Fibroblast of mammary gland (primary cell): ENCODE data around the gene MYBBP1A.
"Not testable (repeated sequence)": the region's sequence is repeated elsewhere in the genome, so short reads cannot be mapped to it uniquely, and the experiment has no call there.

Experiments
- DNase-seq: peaks from one replicate; pipeline ENCODE4 v3.0.0-alpha.2; 2010; ENCODE audit warnings: low read depth
- H3K4me3 ChIP-seq: 2 replicates; pipeline ENCODE4 v1.5.1; 2011; ENCODE audit warnings: low read depth, mild to moderate bottlenecking, low read length, moderate library complexity; ENCODE audit not compliant: control insufficient read depth
- TF ChIP-seq, protein P1 (sequence below): conservative IDR thresholded peaks from 2 replicates; pipeline ENCODE4 v1.5.1; 2011; ENCODE audit warnings: low read depth, low read length, inconsistent platforms; ENCODE audit not compliant: control insufficient read depth, insufficient read depth

MYBBP1A gene

DNA sequence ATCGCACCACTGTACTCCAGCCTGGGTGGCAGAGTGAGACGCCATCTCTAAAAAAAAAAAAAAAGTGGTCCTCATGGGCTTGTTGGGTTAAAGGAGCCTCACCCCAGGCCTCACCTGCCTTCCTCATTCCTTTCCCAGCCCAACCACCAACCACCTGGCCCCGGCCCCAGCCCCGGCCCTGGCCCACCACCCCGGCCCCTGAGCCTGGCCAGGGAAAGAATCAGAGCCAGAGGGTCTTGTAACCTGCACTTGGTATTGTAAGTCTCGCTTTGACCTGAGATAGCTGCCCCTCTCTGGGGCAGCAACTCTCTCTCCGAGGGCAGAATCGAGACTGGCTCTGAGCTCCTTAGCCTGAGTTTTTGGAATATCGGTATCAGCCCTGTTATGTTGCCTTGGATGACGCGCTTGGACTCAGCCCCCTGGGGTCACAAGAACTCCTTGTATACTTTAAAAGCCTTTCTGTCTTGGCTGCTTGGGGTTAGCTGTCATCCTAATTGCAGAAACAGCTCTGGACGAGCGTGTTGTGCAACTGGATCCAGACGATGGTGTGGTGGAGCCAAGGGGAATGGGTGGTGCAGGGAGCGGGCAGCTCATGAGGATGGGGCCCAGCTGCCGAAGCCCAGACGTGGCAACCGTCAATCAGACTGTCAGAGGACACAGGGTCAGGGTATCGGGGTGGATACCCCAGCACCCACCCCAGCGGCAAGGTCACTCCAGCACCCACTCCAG, 43.8 kb upstream of the MYBBP1A start:
- no peak overlapping the region for H3K4me3 ChIP-seq
- peak; percentile 66 for DNase-seq
- TF ChIP-seq, protein P1, sequence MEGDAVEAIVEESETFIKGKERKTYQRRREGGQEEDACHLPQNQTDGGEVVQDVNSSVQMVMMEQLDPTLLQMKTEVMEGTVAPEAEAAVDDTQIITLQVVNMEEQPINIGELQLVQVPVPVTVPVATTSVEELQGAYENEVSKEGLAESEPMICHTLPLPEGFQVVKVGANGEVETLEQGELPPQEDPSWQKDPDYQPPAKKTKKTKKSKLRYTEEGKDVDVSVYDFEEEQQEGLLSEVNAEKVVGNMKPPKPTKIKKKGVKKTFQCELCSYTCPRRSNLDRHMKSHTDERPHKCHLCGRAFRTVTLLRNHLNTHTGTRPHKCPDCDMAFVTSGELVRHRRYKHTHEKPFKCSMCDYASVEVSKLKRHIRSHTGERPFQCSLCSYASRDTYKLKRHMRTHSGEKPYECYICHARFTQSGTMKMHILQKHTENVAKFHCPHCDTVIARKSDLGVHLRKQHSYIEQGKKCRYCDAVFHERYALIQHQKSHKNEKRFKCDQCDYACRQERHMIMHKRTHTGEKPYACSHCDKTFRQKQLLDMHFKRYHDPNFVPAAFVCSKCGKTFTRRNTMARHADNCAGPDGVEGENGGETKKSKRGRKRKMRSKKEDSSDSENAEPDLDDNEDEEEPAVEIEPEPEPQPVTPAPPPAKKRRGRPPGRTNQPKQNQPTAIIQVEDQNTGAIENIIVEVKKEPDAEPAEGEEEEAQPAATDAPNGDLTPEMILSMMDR, result no peak

DNA sequence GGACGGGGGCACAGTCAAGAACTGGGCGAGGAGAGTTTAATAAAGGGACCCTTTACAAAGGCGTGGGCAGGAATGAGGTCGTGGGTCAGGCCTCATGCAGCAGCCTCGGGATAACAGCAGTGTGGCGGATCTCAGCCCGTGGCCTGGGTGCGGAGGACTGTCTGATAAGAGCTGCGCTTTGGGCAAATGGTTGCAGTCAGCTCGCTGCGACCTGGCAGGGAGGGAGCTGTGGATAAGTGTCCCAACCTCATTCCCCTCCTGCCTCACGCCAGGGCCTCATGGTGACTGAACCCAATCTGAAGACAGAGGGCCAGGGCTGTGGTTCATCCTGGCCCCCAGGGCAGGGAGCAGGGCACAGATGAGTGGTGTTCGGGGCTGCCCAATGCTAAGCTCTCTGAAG, 42.8 kb upstream of the MYBBP1A start:
- TF ChIP-seq, protein P1, result no peak
- DNase-seq, result no peak
- no peak overlapping the region for H3K4me3 ChIP-seq

DNA sequence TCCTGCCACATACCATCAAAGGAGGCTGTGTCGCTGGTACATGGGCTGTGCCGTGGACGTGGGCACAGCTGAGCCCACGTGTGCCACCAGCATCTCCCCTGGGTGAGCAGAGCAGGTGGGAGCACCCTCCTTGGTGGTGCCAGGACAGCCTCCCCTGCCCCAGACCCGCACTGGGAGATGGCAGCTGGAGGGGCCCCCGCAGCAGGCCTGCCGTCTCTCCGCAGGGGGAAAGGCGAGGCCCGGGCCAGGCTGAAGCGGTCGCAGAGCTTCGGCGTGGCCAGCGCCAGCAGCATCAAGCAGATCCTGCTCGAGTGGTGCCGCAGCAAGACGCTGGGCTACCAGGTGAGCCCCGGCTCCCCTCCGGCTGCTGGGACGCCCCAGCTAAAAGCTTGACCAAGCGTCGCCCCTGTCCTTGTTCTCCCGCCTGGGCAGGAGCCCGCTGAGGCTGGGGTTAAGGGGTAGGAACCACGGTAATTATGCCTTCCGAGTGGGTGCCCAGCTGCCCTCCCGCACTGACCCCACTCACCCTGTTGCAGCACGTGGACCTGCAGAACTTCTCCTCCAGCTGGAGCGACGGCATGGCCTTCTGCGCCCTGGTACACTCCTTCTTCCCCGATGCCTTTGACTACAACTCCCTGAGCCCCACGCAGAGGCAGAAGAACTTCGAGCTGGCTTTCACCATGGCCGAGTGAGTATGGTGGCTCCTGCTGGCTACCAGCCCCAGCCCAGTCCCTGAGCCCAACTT, 41.6 kb upstream of the MYBBP1A start:
- no peak for DNase-seq

DNA sequence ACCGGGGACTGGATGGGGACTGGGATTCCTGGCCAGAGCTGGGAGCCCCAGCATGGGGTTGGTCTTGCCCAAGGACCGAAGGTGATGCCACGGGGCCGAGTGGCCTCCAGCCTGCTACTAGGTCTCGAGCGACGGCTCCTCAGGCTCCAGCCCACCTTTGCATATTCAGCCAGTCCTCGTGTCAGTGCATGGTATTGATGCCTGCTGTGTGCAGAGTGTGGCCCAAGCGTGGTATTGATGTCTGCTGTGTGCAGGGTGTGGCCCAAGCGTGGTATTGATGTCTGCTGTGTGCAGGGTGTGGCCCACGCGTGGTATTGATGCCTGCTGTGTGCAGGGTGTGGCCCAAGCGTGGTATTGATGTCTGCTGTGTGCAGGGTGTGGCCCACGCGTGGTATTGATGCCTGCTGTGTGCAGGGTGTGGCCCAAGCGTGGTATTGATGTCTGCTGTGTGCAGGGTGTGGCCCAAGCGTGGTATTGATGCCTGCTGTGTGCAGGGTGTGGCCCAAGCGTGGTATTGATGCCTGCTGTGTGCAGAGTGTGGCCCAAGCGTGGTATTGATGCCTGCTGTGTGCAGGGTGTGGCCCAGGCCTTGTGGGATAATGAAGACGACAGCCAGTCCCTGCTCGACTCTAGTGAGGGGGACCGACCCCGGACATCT, 40.6 kb upstream of the MYBBP1A start:
- H3K4me3 ChIP-seq, DNase-seq: not testable (repeated sequence)

More for the DNA sequence above, 41.6 kb upstream of the MYBBP1A start:
- no peak overlapping the region for H3K4me3 ChIP-seq
- TF ChIP-seq, protein P1, result no peak

DNA sequence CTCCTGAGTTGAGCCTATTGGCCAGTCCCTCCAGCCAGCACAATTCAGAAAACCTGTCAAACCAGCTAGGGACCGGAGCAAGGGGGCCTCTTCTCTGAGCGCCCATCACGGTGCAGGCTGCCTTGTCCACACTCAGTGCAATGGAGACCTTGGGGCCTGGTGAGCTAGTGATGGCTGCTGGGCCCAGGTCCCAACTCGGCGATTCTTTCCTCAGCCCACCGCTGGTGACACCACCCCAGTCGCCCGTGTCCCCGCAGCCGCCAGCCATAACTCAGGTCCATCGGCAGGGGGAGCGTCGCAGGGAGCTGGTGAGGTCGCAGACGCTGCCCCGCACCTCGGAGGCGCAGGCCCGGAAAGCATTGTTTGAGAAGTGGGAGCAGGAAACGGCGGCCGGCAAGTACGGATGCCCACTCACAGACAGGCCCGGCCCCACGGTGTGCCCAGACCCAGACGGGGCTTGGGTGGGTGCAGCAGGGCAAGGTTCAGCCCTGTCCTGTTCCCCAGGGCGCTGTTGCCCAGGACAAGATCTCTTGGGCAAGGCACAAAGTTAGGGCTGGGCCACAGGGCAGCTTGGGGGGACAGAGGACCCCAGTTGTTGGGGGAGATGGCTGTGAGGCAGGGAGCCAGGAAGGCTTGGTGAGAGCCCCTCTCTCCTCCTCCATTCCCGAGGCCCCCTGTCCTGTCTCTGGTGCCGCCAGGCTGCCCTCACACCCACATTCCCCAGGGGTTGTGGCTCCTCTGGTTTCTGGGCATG, 39.9 kb upstream of the MYBBP1A start:
- TF ChIP-seq, protein P1, result no peak
- DNase-seq, result no peak
- H3K4me3 ChIP-seq, result no peak overlapping the region

DNA sequence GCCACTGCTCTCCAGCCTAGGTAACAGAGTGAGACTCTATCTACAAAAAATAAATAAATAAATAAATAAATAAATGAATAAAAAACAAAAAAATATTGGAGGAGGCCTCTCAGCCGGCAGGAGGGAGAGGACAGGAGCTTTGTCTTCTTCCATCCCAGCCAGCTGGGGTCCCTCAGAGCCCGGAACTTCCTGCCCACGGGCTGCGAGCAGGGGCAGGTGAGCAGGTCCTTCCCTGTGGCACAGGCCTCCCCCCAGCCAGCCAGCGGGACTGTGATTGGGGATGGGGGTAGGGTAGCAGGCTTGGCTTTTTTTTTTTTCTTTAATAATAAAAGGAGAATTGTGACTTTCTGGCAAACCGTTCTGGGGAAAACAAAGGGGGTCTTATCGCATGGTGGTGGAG, 39.2 kb upstream of the MYBBP1A start:
- no peak overlapping the region for H3K4me3 ChIP-seq
- no peak for DNase-seq
- TF ChIP-seq, protein P1, result no peak
